ENCODE measurements around the gene GPRC5C. TPM values are rescaled to one million over a fixed set of nuclear protein-coding genes. Genes with fewer than 3 reads are reported as not detected.
"Not testable (repeated sequence)": the region's sequence is repeated elsewhere in the genome, so short reads cannot be mapped to it uniquely, and the experiment has no call there.

Gene GPRC5C
- polyA plus RNA-seq, 4 donors: 112 to 160 (median 138) TPM

DNA sequence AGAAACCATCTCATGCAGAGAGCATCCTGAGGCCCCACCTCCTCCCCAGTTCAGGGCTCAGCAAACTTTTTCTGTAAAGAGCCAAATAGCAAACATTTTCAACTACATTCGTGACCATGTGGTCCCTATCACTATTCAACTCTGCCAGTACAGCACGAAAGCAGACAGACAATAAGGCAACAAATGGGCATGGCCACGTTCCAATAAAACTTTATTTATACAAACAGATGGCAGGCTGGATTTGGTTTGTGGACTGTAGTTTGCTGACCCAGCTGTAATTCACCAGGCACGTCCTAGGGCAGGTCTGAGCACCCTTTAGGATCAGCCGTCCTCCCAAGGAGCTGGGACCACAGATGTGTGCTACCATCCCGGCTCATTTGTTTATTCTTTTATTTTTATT is 27.1 kb upstream of the GPRC5C start:
- no peak for DNase-seq (ENCODE audit: low read depth in 4 of 4, low spot score in 2 of 4)

DNA sequence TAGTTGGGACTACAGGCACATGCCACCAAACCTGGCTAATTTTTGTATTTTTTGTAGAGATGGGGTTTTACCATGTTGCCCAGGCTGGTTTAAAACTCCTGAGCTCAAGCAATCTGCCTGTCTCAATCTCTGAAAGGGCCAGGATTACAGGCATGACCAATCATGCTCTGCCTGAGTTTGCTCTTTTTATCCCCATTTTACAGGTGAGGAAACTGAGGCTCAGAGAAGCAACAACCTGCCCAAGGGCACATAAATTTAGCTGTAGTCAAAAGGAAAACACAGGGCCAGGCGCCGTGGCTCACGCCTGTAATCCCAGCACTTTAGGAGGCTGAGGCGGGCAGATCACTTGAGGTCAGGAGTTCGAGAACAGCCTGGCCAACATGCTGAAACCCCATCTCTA is 26.6 kb upstream of the GPRC5C start:
- DNase-seq (ENCODE audit: low read depth in 4 of 4, low spot score in 2 of 4): not testable (repeated sequence)

DNA sequence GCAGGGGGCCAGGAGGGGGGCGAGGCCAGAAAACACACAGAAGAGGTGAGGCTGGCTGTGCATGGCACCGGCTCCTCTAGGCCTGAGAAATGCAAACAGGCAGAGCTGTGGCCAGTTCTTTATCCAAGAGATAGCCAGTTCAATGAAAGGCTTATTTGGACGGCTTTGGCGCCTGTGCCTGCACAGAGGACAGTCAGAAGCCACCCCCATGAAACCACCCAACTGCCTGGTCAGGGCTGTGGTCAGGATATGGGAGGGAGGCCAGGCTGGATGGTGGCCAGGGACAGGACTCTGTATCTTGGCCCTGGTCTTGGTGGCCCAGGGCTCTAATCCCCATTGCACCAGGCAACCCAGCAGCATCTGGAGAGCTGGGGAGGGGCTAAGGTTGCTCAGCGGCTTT is 24.5 kb upstream of the GPRC5C start:
- DNase-seq (ENCODE audit: low read depth in 4 of 4, low spot score in 2 of 4): no peak

DNA sequence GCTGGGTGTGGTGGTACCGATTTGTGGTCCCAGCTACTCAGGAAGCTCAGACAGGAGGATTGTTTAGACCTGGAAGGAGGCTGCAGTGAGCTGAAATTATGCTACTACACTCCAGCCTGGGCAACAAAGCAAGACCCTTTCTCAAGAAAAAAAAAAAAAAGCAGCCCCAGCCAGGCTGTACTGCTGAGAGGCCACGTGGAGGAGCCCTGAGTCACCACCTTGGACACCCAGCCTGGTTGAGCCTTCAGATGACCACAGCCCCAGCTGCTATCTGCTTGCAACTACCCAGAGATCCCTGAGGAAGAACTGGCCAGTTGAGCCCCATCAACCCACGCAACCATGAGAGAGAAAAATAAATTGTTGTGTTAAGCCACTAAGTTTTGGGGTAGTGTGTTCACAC is 23.6 kb upstream of the GPRC5C start:
- no peak for DNase-seq (ENCODE audit: low read depth in 4 of 4, low spot score in 2 of 4)

DNA sequence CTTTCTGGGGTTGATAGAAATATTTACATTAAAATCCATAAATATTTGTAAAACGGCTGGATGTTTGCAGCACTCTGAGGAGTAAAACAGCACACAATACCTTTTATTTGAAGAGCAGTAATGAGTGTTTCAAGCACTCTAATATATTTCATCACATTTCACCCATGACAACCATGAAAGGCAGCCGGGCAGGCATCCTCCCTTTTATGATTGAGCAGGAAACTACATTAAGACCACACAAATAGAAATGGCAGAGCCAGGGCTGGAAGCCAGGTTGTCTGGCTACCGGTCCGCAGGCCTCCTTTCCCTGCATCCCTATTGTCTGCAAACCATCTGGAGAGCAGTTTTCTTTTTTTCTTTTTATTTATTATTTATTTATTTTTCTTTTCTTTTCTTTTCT is 23.1 kb upstream of the GPRC5C start:
- no peak for DNase-seq (ENCODE audit: low read depth in 4 of 4, low spot score in 2 of 4)

DNA sequence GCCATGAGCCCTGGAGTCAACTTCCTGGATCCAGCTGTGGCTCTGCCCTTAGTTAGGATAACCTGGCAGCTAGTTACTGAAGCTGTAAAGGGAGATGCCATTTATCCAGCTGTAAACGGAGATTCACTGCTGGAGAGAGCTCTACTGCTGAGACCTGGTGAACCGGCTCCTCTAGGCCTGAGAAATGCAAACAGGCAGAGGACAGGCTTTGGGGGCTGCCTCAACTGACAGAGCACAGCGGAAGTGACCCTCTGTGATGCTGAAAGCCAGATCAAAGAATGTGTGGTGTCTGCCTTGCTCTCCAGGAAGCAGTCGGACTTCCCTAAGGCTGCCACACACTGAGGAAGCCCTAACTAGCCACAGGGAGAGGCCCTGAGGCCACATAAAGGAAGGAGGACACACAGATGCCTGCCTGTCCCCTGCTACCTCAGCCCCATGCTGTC is 21.9 kb upstream of the GPRC5C start:
- no peak for DNase-seq (ENCODE audit: low read depth in 4 of 4, low spot score in 2 of 4)

DNA sequence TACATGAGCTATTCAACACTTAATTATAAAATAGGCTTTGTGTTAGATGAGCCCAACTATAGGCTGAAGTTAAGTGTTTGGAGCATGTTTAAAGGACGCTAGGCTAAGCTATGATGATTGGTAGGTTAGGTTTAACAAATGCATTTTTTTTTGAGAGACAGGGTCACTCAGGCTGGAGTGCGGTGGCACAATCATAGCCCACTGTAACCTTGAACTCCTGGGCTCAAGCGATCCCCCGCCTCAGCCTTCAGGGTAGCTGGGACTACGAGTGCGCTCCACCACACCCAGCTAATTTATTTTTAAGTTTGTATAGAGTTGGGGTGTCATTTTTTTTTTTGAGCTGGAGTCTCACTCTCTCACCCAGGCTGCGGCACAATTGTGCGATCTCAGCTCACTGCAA is 19.3 kb upstream of the GPRC5C start:
- DNase-seq (ENCODE audit: low read depth in 4 of 4, low spot score in 2 of 4): no peak

DNA sequence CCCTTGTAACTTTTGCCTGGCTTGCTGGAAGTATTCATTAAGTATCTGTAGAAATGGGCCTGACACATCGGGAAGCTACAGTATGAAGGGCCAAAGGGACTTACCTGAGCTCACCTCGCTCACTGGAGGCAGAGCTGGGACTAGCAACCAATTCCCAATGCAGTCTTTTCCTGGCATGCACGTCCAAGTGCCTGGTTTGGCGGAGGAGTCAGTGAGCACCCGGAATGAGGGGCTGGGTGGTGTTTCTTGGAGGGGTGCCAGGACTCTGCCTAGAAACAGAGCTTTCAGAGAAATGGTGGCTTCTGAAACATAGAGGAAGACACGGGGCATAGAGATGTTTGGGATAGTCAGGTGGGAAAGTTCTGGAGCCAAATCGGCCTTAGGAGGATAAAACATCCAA is 18.4 kb upstream of the GPRC5C start:
- DNase-seq (ENCODE audit: low read depth in 4 of 4, low spot score in 2 of 4): no peak

DNA sequence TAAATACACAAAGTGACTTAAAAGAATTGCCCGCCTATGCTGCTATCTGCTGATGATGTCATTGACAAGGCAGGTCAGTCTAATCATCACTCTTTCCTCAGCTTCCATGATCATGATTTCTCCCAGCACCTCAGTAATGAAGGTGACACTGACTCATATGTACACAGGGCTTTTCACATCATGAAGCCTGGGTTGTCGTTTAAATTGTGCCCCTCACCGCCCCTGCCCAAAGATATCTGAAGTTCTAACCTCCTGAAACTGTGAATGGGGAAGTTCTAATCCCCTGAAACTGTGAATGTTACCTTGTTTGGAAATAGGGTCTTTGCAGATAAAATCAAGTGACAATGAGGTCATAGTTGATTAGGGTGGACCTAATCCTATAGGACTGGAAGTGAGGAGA is 17.4 kb upstream of the GPRC5C start:
- no peak for DNase-seq (ENCODE audit: low read depth in 4 of 4, low spot score in 2 of 4)

DNA sequence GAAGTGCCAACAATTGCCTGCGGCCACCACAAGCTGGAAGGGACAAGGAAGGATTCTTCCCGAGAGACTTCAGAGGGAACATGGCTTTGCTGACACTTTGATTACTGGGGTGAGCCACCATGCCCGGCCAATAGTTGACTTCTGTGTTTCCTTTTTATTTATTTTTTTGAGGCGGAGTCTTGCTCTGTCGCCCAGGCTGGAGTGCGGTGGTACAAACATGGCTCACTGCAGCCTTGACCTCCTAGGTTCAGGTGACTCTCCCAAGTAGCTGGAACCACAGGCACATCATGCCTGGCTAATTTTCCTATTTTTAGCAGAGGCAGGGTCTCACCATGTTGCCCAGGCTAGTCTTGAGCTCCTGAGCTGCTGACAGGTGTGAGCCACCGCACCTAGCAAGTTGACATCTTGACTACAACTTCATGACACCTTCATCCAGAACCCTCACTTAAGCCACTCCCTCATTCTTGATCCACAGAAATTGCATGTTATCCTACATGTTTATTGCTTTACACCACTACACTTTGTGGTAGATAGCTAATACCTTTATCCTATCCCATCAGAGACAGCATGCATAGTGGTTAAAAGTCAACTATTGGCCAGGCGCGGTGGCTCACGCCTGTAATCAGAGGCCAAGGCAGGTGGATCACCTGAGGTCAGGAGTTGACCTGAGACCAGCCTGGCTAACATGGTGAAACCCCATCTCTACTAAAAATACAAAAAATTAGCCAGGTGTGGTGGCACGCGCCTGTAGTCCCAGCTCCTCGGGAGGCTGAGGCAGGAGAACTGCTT is 16.1 kb upstream of the GPRC5C start:
- no peak for DNase-seq (ENCODE audit: low read depth in 4 of 4, low spot score in 2 of 4)

DNA sequence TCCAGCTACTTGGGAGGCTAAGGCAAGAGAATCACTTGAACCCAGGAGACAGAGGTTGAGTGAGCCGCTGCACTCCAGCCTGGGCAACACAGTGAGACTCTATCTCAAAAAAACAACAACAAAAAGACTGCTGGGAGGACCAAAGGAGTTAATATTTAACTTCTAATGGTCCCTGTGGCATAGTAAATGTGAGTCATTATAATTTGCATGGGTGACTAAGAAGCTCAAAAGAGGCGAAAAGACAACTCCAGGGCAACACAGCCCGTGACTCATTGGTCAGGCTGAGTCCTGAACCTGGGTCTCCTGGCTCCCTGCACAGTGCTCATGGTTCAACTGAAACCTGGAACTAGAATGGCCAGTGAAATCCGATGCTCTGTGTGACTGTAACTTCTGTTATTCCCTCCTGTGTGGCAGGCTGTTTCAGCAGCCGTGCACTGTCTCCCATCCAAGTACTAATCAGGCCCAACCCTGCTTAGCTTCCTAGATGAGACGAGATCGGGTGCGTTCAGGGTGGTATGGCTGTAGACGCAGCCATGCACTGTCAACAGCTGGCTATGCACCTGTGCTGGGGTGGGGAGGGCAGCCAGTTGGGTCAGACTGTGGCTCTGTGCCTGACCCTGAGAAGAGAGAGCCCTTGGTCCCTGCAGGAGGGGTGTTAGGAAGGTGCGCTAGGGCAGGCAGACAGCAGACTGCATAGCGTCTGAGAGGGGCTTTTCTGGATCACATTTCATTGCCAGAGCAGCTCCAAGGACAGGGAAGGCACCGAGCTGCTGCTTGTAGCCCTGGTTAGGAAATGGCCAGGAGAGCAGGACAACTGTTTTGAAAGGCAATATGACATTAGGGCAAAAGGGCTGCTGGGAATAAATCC is 14.5 kb upstream of the GPRC5C start:
- no peak for DNase-seq (ENCODE audit: low read depth in 4 of 4, low spot score in 2 of 4)

DNA sequence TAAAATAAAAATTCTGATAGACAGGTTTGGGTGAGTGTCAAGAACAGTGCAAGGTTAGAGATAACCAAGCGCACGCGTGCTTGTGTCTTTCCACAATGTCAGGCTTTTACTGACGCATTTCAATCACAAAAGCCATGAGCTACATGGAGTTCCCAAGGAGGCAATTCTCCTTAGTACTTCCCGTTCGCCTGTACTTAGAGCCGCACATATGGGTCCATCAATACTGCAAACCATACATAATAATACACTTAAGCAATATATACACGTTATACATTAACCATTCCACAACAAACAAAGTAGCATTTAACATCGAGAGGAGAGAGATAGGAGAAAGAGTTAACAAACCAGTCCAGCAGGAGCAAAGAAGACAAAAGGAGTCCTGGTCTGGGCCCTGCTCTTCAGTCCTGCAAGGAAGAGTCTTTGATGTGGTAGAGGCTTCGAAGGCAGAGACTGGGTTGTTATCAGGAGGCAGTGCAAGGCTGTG is 11.9 kb upstream of the GPRC5C start:
- DNase-seq (ENCODE audit: low read depth in 4 of 4, low spot score in 2 of 4): no peak

DNA sequence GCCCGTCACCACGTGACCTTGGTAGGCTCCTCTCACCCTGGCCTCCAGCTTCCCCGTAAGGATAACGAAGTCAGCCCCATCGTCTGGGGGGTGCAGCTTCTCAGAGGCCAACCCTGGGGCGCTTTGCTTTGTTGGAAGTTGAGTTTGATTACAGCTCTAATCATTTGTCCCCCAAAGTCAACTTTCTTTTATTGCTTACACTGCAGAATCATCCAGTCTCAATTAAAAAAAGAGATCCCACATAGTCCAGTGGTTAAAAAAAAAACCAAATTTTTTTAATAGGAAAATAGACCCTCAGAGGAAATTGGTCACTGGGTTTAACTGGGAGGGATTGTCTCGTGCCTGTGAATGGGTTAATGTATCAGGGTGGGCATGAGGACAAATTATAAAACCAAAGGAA is 7.8 kb upstream of the GPRC5C start:
- no peak for DNase-seq (ENCODE audit: low read depth in 4 of 4, low spot score in 2 of 4)

DNA sequence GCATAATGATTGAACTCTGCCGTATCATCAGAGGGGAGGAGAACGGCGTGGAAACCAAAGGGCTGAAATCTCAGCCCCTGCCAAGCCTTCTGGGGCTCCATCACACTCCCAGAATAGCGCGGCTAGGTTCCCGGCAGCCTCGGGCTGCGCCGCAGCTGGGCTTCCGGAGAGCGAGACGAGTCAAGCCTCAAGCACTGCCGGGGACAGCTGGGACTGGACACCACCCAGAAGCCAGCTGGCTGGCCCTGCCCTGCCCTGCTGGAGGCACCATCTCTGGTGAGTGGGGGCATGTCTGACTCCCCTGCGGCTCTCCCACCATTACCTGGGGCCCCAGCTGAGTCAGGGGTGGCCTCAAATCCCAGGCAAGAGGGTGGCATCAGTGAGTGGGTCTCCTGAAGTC is 7.2 kb upstream of the GPRC5C start:
- DNase-seq (ENCODE audit: low read depth in 4 of 4, low spot score in 2 of 4): no peak

DNA sequence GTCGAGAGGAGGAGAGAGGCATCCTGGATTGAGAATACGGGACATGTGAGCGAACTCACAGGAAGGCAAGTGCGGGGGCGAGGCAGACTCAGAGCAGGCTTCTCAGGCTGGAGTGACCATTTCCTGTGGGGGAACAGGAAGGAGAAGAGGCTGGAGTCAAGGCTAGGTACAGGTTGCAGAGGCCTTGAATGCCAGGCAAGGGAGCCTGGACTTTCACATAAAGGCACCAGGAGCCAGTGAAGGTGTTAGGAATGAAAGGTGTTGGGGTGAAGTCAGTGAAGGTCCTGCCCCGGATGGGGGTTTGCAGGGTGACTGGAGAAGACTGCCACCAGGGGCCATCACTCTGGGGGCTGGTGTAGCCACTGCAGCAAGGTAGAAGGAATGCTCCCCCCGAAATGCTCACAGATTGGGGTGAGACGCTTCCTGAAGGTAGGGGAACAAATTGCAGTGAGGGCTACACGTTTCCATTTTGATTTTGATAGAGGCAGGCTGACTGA is 5.3 kb upstream of the GPRC5C start:
- no peak for DNase-seq (ENCODE audit: low read depth in 4 of 4, low spot score in 2 of 4)

DNA sequence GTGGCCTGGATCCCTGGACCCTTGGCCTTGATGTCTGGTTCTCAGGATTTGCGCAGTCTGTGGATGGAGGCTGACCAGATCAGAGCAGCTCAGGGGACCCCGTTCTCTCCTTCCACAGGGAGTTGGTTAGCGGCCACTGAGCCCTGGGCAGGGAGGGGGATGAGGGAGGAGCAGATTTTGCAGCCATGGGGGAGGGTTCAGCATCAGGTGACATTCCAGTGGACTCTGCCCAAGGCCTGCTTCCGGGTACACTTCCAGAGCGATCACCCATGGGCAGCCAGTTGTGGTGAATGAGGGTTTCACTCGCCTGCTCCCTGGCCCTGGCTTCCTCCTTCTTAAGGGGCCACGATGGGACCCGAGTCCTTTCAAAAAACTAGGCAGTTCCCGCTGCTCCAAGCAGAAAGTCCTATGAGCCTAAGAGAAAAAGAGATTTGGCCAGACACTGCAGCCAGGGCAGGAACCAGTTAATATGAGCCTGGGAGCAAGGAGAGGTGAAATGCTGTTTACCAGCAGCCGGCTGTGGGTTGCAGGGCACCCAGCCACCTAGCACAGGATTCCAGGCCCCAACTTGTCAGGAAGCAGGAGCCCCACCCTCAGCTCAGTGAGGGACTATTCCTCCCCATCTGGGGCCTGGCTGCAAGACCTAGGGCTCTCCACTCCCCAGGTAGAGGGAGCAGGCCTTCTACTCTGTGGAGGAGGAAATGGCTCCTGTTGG is 4.7 kb upstream of the GPRC5C start:
- peak in 1 of 4 donors; percentile 80 for DNase-seq (ENCODE audit: low read depth in 4 of 4, low spot score in 2 of 4)

DNA sequence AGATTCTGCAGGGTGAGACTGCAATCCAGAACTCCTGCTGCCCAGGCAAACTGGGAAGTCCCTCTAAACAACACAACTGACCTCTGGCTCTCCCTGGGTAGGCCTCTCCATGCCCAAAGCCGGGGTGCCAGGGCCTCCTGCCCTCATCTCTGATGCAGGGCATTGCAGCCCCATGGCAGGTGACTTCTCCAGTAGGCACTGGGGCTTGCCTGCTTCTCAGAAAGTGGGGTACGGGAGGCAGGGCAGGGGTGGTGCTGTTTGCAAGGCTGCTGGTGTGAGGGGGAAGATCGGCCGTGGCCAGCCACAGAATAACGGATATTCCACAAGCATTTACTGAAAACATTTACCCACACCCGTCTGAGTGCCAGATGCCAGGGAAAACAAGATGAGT is 4.1 kb upstream of the GPRC5C start:
- no peak for DNase-seq (ENCODE audit: low read depth in 4 of 4, low spot score in 2 of 4)

DNA sequence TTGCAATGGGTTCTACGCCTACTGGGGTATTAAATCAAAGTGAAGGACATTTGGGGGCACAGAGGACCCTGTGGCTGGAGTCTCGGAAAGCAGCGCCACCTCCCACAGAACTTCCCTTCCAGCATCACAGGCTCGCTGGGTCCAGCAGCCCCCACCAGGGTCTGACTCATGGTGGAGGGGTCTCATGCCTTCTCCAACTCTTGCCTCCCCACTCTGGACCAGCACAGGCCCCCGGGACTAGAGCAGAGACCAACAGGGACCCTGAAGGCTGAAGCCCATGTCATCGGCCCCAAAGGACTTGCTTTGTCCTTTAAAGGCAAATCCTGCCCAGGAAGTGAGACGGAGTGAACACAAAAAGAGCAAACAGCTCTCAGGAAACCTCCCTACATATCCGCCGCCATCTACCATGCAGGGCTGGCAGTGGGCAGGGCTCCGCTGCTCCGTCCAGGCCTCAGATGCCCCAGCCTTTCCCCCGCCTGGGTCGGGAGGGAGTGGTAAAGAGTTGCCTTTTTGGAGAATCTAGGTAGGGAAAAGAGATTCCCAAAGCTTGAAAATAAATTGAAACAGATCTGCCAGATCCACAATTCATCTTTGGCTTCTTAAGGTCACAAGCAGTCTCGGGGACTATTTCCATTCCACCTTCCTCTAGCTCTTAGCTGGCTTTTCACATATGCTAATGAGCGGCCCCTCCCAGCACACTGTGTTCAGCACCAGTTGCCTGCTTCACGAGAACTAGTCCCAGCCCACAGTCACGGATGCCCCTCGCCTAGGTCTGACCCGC is 2.1 kb upstream of the GPRC5C start:
- DNase-seq (ENCODE audit: low read depth in 4 of 4, low spot score in 2 of 4): no peak

DNA sequence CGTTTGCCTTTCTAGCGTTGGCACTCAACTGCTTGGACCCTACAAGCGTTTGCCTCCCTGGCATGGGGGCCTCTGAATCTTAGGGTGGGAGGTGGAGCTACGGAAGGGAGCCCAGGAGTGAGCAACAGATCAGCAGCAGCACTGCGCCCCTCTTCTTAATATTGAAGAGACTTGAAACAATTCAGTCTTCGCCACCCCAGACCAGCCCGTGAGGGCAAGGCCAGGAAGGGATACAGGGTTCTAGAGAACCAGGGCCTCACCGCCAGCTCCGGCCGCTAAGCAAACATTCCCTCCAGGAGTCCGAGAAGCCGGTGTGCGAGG is 1.5 kb upstream of the GPRC5C start:
- no peak for DNase-seq (ENCODE audit: low read depth in 4 of 4, low spot score in 2 of 4)

Measured in left renal cortex interstitium (tissue), 4 donors.